HTR-8/SVneo (cell line): ENCODE measurements around the gene MRC2.

Source experiments
- DNase-seq: peaks from one replicate; pipeline ENCODE4 v3.0.0; 2011; ENCODE audit warnings: low spot score, mixed read lengths; ENCODE audit not compliant: insufficient read length
- FAIRE-seq: peaks from 2 replicates; lab custom pipeline; 2011; peaks lifted over from hg19 to GRCh38; lab: Jason Lieb, UNC

The MRC2 gene

DNA sequence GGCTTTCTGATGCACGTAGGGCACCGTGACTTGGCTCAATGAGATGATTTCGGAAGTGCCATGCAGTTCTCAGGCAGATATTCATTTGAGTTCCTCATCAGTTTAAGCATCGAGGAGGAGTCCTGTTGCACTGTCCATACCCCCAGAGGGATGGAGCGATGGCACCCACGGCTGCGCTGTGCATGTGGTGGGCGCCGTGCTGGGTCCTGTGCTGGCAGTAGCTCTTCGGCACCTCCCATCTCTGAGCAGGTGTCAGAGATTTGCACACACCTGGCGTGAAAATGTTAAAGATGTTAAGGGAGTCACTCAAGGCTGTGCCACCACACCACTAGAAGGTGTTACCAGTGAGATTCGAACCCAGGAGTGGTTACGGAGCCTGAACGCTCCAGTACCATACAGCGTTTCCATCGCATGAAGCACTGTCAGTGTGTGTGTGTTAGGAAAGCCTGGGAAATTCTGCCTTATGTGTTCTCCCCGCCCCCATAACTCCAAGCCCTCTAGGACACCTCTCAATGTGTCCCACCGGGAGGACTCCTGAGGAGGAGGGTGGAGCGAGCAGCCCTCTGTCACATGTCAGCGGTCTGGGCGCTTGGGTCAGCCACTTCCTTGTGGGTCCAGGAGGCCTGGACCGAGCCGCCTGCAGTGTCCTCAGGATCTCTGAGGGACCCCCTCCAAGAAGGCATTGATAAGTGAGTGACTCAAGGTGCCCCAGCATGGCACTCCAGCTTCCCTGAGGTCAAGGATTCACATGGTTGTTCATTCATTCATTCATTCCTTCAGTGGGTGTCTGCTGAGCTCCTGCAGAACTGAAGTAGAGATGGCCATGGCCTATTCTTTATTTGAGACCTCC lies 3.8 kb downstream of the MRC2 start:
- FAIRE-seq (peak; percentile 58), DNase-seq (no peak)

- FAIRE-seq (peak; percentile 16), DNase-seq (no peak)
Measured at GRCh38 chr17:62631936-62632924, 4.8 kb downstream of the MRC2 start.

- DNase-seq (no peak), FAIRE-seq (no peak)
Measured at GRCh38 chr17:62637809-62638208, 10.3 kb downstream of the MRC2 start.

DNA sequence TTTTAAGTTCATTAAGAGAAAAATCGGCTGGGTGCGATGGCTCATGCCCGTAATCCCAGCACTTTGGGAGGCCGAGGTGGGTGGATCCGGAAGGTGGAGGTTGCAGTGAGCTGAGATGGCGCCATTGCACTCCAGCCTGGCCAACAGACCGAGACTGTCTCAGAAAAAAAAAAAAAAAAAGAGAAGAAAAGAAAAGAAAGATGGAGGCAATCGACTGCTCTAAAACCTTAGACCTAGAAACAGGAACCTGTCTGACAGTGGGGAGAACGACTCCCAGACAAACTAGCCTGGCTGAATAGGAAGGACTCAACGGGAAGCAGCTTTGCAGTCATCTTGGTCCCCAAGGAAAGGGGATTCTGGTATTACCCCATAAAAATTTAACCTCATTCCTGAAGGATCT lies 13.7 kb downstream of the MRC2 start:
- FAIRE-seq (no peak), DNase-seq (no peak)

GRCh38 chr17:62641951-62642350 lies 14.5 kb downstream of the MRC2 start:
- FAIRE-seq (no peak), DNase-seq (no peak)

- no peak for DNase-seq
- no peak for FAIRE-seq
Measured at GRCh38 chr17:62643496-62643895, 16.0 kb downstream of the MRC2 start.

DNA sequence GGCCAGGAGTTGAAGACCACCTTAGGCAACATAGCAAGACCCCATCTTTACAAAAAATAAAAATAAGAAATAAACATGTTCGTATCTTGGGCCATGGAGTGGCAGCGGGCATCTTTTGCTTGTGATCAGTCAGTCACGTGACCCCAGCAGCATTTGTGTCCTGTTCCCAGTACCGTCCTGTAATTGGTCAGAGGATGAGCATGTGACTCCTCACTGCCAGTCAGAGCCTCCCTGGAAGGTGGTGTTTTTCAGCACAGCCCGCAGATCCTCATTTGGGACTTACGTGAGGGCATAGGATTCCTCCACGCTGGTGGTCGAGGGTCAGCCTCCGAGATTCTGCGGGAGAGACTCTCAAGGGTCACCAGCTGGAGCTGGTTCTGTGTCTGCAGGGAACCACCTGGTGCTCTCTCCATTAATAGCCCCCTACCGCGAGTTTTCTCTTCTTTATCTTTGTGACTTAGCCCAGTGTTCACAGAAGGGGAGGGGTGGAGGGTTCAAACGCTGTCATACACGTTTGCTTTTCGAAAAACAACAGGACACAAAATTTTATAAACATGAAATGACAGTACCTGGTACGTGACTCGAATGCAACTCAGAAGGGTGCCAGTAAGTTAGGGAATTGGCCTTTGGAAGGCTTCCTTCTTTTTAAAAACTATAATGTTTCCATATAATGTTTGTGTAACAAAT lies 17.2 kb downstream of the MRC2 start:
- DNase-seq (no peak), FAIRE-seq (no peak)

- DNase-seq (no peak), FAIRE-seq (no peak)
Measured at GRCh38 chr17:62648251-62648955, 20.9 kb downstream of the MRC2 start.

- DNase-seq = no peak
- no peak for FAIRE-seq
Measured at GRCh38 chr17:62648956-62649294, 21.5 kb downstream of the MRC2 start.

DNA sequence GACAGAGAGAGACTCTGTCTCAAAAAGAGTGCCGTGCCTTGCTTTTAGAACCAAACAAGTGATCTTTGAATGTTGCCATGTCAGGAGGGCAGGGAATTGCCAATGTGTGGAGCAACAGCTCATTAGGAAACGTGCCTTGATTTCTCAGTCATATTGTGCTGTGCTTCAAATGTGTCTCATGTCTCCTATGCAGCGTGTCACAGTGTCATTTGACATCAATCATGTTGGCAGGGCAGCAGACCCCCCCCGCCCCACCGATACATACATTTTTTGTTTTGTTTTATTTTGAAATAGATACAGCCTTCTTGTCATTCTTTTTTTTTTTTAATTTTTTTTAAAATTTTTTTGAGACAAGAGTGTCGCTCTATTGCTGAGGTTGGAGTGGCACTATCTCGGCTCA lies 22.1 kb downstream of the MRC2 start:
- DNase-seq (no peak), FAIRE-seq (no peak)

- FAIRE-seq (peak; percentile 82), DNase-seq (no peak)
Measured at GRCh38 chr17:62650587-62650986, 23.1 kb downstream of the MRC2 start.

DNA sequence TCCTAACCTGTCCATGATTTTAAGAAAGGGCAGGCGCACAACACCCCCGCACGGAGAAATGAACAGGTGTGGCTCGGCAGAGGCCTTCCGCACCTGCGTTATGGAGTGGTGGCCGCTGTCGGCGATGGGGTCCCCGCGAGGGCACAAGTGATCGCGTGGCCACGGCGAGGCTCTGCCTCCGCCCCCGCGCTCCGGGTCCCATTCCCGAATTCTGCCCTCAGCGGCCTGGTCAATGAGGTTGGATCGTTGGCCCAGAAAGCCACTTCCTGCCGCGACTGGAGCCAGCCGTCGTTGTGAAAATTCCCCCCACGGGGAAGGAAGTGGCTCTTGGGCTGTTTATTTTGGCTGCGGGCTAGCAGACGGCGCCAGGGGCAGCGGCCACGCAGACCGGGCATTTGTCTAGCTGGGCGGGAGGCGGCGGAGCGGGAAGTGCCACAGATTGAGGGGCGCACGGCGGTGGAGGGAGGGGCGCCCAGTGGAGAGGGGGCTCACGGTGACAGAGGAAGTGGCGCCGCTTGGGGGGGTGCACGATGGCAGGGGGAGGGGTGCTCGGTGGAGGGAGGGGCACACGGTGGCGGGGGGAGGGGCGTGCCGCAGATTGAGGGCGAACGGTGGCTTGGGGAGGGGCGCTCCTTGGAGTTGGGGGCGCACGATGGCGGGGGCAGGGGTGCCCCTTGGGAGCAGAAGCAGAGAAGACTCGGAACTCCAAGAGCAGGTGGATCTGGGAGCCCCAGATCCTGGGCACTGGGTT lies 25.0 kb downstream of the MRC2 start:
- FAIRE-seq (peak; percentile 95), DNase-seq (peak; percentile 73)

DNA sequence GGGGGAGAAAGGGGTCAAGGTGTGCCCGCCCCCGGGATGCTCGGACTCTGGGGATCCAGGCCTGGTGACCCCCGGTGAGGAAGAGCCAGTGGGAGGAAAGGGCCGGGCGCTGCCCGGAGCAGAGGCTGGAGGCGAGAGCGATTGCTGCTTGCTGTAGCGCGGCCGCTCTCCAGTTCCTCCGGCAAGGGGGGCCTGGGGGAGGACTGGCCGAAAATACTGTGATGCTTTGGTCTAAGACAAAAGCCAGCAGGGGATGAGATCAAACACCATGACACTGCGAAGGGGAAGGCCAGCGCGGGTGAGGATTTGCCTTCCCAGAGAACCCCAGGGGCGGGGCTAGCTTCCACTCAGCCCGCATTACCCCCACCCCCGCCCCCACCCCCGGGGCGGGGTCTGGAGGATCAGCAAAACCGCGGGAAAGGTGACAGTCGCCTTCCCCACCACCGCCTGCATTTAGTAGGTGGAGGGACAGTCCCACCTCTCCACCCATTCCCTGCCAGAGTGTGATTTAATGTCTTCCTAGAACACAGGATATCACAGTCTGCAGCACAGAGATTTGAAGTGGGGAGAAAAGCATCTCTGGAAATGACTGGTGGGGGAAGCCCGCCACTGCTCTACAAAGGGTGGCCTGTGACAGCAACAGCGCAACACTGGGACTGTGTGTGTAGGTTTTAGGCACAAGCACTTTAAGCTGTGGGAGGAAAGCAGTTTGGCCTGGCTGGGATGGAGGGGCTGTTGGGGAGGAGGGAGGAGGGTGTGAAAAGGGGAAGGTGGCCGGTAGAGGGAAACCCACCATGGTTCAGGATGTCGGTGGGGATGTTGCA lies 25.7 kb downstream of the MRC2 start:
- FAIRE-seq (no peak), DNase-seq (peak; percentile 77)

DNA sequence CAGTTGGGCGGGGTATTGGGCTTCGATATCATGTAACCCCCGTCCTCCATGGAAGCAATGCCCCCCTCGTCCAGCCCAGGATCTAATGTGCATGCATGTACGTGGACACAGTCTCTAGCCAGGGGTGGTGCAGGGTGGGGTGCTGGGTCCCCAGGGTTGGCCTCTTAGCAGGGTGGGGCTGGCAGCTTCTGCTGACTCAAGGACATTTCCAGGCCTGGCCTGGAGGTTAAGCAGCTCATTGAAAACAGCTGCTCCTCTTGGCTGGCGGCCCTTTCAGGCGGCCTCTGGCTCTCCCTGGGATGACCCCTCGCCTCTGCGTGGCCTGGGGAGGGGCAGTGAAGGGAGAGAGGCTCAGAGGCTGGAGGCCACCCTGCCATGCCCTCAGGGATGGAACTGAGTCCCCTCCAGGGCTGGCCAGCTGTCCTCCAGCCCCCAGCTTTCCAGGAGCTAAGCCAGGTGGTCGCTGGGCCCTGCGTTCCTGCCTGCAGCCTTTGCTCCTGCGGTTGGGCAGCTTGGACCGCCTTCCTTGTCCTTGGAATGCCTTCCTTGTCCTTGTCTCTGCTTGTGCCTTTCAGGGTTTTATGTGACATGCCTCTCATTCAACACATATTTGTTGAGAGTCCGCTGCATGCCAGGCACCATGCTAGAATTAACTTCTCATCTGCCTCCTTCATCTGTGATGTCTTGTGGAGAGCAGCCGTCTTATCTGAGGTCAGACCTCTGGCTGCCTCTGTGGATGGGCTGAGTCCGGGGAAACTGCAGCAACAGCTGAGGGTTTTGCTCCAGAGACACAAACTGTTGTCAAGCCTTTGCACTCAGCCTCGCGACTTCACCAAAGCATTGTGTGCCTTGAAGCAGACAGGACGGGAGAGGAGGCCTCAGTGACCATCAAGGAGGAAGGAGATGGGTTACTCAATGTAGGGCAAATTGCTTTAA lies 26.6 kb downstream of the MRC2 start:
- DNase-seq = no peak
- FAIRE-seq = peak; percentile 92

- FAIRE-seq (no peak), DNase-seq (no peak)
Measured at GRCh38 chr17:62655656-62656055, 28.2 kb downstream of the MRC2 start.

GRCh38 chr17:62656446-62656845 lies 29.0 kb downstream of the MRC2 start:
- no peak for DNase-seq
- no peak for FAIRE-seq

DNA sequence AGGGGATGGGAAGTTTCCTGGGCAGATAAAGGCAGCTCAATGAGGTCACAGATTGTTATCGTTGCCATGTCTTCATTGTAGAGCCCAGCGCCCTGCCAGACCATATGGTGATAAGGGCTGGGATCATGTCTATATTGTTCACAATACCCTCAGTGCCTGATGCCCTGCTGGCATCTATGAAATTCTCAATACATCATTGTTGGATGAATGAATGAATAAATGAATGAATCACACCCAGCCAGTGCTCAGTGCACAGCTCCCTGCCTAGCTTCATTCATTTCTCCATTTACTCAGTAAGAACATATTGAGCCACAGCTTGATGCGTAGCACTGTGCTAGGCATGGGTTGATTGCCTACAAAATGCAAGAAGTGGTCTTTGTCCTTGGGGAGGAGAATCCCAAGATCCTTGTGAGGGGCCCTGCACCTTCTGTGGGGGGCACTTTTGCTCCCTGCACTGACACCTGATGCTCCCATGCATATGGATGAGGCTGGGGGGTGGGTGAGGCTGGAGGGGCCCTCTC lies 29.7 kb downstream of the MRC2 start:
- no peak for DNase-seq
- peak; percentile 69 for FAIRE-seq
